ENCODE data around the gene SLC13A4. TPM values are rescaled to one million over a fixed set of nuclear protein-coding genes. Genes with fewer than 3 reads are reported as not detected.

The SLC13A4 gene
- total and polyA plus RNA-seq, 8 donors = 0.08 TPM; not detected in 7

DNA sequence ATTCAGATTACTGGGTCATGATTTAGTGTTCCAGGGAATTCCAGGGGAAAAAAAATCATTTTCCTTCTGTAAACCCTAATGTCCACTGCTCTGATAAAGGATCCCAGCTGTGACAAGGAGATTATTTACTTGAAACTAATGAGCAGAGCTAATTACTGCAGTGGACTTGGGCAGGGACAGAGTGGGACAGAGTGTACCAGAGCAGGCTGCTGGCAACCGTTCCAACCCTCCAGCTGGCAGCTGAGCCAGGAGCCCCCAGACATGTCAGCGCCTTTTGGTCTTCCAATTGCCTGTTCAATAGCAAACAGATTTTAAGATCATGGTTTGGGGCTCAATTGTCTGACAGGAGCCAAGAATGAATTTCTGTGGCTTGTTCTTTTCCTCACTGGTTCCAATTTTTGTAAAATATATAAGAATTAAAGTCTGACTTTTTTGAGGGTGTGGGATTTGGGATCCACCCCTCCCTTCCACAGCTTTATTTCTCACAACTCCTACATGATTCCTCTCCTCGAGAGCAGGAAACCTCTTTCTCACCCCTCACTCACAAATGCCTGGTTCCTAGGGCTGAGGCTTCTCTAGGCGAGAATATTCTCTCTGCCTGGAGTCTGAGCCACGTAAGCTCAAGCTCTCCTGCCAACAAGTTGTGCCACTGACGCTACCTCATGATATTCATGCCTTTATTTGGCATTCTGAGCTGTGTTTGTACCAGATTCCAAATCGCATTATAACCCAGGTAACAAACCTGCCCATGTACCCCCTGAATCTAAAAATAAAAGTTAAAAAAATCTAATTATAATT is 41.2 kb upstream of the SLC13A4 start:
- 61 to 69% methylated on average over 7 of the region's 7 CpGs for WGBS, 2 donors

DNA sequence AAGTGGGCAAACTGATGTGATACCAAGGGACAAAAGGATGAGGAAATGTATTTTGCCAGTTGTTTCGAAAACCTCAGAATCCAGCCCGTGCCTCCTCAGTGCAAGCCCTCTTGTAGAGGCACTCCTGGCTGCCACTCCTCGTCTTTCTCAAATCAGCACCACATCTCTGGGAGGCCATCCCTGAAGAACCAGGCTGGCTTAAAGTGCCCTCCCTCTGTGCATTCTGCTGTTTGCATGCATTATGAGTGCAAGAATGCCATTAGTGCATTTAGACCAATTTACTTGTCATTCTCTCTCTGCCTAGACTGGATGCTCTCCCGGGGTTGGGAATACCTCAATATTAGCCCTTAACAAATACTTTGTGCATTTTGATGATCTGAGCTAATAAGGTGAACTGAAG is 40.5 kb upstream of the SLC13A4 start:
- Histone ChIP-seq H3K27ac (no peak overlapping the region), H3K9me3 (no peaks in the 10 kb centered on the region), H3K36me3 (no peaks in the 10 kb centered on the region), H3K4me3 (no peak overlapping the region), H3K4me1 (peaks cover 0 to 3% (median 0%) of the 10 kb centered on the region in 3 donors), H3K27me3 (no peaks in the 10 kb centered on the region)
- no peak for DNase-seq
- FAIRE-seq = no peak
- WGBS, 2 donors = 50 to 51% methylated on average over 4 of the region's 4 CpGs
- no peak for ATAC-seq
- intact Hi-C loops (cut with DNase I) = no loop called here
- TF ChIP-seq, protein P1, sequence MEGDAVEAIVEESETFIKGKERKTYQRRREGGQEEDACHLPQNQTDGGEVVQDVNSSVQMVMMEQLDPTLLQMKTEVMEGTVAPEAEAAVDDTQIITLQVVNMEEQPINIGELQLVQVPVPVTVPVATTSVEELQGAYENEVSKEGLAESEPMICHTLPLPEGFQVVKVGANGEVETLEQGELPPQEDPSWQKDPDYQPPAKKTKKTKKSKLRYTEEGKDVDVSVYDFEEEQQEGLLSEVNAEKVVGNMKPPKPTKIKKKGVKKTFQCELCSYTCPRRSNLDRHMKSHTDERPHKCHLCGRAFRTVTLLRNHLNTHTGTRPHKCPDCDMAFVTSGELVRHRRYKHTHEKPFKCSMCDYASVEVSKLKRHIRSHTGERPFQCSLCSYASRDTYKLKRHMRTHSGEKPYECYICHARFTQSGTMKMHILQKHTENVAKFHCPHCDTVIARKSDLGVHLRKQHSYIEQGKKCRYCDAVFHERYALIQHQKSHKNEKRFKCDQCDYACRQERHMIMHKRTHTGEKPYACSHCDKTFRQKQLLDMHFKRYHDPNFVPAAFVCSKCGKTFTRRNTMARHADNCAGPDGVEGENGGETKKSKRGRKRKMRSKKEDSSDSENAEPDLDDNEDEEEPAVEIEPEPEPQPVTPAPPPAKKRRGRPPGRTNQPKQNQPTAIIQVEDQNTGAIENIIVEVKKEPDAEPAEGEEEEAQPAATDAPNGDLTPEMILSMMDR (IDR thresholded peaks at IDR 0.05) = no peak

More for the DNA sequence above, 41.2 kb upstream of the SLC13A4 start:
- DNase-seq = no peak
- no peaks in the 10 kb centered on the region for H3K36me3 ChIP-seq
- no peak overlapping the region for H3K27ac ChIP-seq
- no peak overlapping the region for H3K4me3 ChIP-seq
- intact Hi-C loops (cut with DNase I) = no loop called here
- peaks cover 0 to 9% (median 0%) of the 10 kb centered on the region in 3 donors for H3K4me1 ChIP-seq
- H3K9me3 ChIP-seq = no peaks in the 10 kb centered on the region
- TF ChIP-seq, protein P1 (IDR thresholded peaks at IDR 0.05) = no peak
- FAIRE-seq = no peak
- no peaks in the 10 kb centered on the region for H3K27me3 ChIP-seq
- peak in 3 of 4 donors; percentile 18 to 75 (median 24) for ATAC-seq

DNA sequence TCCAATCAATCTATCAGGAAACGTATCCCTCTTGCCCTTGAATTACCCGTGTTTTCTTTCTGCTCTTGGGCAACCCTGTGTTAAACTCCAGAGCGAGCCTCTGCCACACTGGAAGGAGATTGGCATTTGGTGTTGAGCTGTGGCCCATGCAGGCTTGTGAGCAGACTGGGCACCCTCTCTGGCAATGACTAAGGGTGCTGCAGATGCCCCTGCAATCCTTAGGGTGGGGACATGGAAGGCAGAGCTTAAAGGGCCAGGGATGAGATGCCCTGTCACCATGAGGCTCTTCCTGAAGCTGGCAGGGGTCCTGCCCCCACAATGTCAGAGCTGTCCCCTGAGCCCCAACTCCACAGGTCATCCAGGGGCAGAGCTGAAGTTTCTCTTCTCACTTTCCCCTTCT is 40.1 kb upstream of the SLC13A4 start:
- FAIRE-seq (no peak), DNase-seq (no peak), ATAC-seq (no peak)
- Histone ChIP-seq H3K9me3 (no peaks in the 10 kb centered on the region), H3K27ac (no peak overlapping the region), H3K4me3 (no peak overlapping the region), H3K27me3 (no peaks in the 10 kb centered on the region), H3K36me3 (no peaks in the 10 kb centered on the region), H3K4me1 (no peaks in the 10 kb centered on the region)
- intact Hi-C loops (cut with DNase I) = no loop called here
- TF ChIP-seq, protein P1 (IDR thresholded peaks at IDR 0.05) = no peak
- 36 to 51% methylated on average over 3 of the region's 3 CpGs for WGBS, 2 donors

DNA sequence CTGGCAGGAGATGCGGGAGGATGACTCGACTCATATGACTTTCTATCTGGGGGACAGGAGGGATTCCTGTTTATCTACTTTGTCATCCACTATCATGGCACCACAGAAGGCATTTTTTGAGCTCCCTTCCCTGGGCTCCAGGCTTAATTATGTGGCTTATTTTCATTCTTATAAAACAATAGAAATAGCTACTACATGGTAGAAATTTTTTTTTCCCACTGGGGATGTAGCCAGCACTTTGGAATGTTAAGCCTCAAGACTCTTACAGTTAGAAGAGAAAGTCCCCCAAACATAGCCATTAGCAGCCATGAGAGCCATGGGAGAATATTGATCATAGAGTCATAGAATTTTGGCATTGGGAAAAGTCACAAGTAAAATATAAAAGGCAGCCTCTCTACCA is 35.3 kb upstream of the SLC13A4 start:
- no peaks in the 10 kb centered on the region for H3K9me3 ChIP-seq
- H3K27ac ChIP-seq = no peak overlapping the region
- no peaks in the 10 kb centered on the region for H3K4me1 ChIP-seq
- intact Hi-C loops (cut with DNase I) = no loop called here
- TF ChIP-seq, protein P1 (IDR thresholded peaks at IDR 0.05) = no peak
- 76 to 77% methylated on average over 2 of the region's 2 CpGs for WGBS, 2 donors
- no peaks in the 10 kb centered on the region for H3K36me3 ChIP-seq
- FAIRE-seq (no peak), DNase-seq (no peak), ATAC-seq (no peak)
- no peaks in the 10 kb centered on the region for H3K27me3 ChIP-seq
- H3K4me3 ChIP-seq = no peak overlapping the region

Measured in pancreas (tissue), 10 donors.